ENCODE data around the gene LRRC59.

GRCh38 chr17:50348522-50349242, 48.6 kb downstream of the LRRC59 start:
- TF ChIP-seq, protein P1, sequence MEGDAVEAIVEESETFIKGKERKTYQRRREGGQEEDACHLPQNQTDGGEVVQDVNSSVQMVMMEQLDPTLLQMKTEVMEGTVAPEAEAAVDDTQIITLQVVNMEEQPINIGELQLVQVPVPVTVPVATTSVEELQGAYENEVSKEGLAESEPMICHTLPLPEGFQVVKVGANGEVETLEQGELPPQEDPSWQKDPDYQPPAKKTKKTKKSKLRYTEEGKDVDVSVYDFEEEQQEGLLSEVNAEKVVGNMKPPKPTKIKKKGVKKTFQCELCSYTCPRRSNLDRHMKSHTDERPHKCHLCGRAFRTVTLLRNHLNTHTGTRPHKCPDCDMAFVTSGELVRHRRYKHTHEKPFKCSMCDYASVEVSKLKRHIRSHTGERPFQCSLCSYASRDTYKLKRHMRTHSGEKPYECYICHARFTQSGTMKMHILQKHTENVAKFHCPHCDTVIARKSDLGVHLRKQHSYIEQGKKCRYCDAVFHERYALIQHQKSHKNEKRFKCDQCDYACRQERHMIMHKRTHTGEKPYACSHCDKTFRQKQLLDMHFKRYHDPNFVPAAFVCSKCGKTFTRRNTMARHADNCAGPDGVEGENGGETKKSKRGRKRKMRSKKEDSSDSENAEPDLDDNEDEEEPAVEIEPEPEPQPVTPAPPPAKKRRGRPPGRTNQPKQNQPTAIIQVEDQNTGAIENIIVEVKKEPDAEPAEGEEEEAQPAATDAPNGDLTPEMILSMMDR (IDR thresholded peaks at IDR 0.05), result no peak
- TF ChIP-seq POLR2A (IDR thresholded peaks at IDR 0.05) (no peak), POLR2AphosphoS5 (IDR thresholded peaks at IDR 0.05) (no peak)

Data from transverse colon (tissue), 4 donors.